GM11168 (cell line): Measurements from ENCODE around the gene GTF2H3.

Experiments
- in situ Hi-C: fragments of 300-500 bp; cut with MboI; formaldehyde crosslinking; loops from one replicate; pipeline ENCODE4 v1.12.0; 2022; ENCODE audit warnings: low sequenced_read_pairs; ENCODE audit not compliant: unreplicated experiment

Gene GTF2H3

GRCh38 chr12:123696207-123696606 lies 62.6 kb downstream of the GTF2H3 start:
- in situ Hi-C loops: no loop called here

GRCh38 chr12:123696646-123697045 lies 63.0 kb downstream of the GTF2H3 start:
- in situ Hi-C loops: no loop called here

GRCh38 chr12:123705935-123706334 lies 72.3 kb downstream of the GTF2H3 start:
- in situ Hi-C loops: no loop called here

- in situ Hi-C loops: no loop called here
These were observed 73.8 kb downstream of the GTF2H3 start for GRCh38 chr12:123707466-123707865.
